ENCODE measurements around the gene DEDD. TPM values are rescaled to one million over a fixed set of nuclear protein-coding genes. Genes with fewer than 3 reads are reported as not detected.

The DEDD gene
- total RNA-seq, 1 experiment from 2014 or later, result 44.7 TPM

GRCh38 chr1:161095230-161095629, 37.2 kb downstream of the DEDD start:
- no peak overlapping the region for H3K4ac ChIP-seq (ENCODE audit: low read depth, low read length)
- H2BK120ac ChIP-seq (ENCODE audit: low read depth, low read length, poor library complexity, severe bottlenecking), result no peak overlapping the region
- H3K27ac ChIP-seq (ENCODE audit: insufficient read length, low read depth, low read length), result no peak overlapping the region
- H3K23me2 ChIP-seq (ENCODE audit: insufficient read length, low read depth, low read length, poor library complexity, severe bottlenecking), result peaks cover 10% of the 10 kb centered on the region
- no peaks in the 10 kb centered on the region; the same call in 1 of the 2 replicates for H3K27me3 ChIP-seq (ENCODE audit: insufficient read depth, low read length)
- Mint-ChIP-seq H3K36me3 (ENCODE audit: insufficient read depth in 1 of 3, low read depth in 3 of 3) (peaks cover 3 to 8% (median 8%) of the 10 kb centered on the region in 3 experiments; a peak in 5 of 7 replicates), H3K4me3 (no peak overlapping the region), H3K27me3 (ENCODE audit: low read depth) (peaks cover 11% of the 10 kb centered on the region), H3K4me1 (peaks cover 8 to 9% of the 10 kb centered on the region in 2 experiments), H3K27ac (no peak overlapping the region), H3K9me3 (no peaks in the 10 kb centered on the region; a peak in 1 of 5 replicates)
- no peak for DNase-seq
- no peaks in the 10 kb centered on the region for H4K20me1 ChIP-seq (ENCODE audit: control insufficient read depth, insufficient read depth, insufficient read length)
- no peak overlapping the region for H2AFZ ChIP-seq (ENCODE audit: low read length)
- no peaks in the 10 kb centered on the region for H3K79me2 ChIP-seq (ENCODE audit: insufficient read depth, low read length)
- no peak overlapping the region for H3K56ac ChIP-seq (ENCODE audit: insufficient read length, low read depth, low read length)
- no peak overlapping the region for H3K4me2 ChIP-seq (ENCODE audit: insufficient read depth, insufficient read length, low read length)
- no peak overlapping the region for H3K18ac ChIP-seq (ENCODE audit: insufficient read length, low read depth, low read length)
- no peak overlapping the region for H4K8ac ChIP-seq (replicated peaks; ENCODE audit: insufficient read length, low read depth, low read length)
- no peaks in the 10 kb centered on the region for H3K79me1 ChIP-seq (ENCODE audit: insufficient read depth, low read depth, low read length, poor library complexity, severe bottlenecking)
- no peak overlapping the region for H2BK12ac ChIP-seq (ENCODE audit: insufficient read length, low read depth, low read length)
- H3K4me1 ChIP-seq (ENCODE audit: insufficient read depth, low read length), result no peaks in the 10 kb centered on the region
- no peak overlapping the region for H2BK5ac ChIP-seq (ENCODE audit: insufficient read length, low read length)
- H3K9me3 ChIP-seq (ENCODE audit: control insufficient read depth, low read depth, low read length), result no peaks in the 10 kb centered on the region
- no peak overlapping the region for H3K23ac ChIP-seq (ENCODE audit: insufficient read length, low read depth, low read length)
- no CpG with 5 or more reads among the region's 6 CpGs for WGBS (ENCODE audit: extremely low coverage, insufficient read length, low lambda C conversion rate)
- H2BK15ac ChIP-seq (ENCODE audit: low read depth, low read length), result no peak overlapping the region
- H3T11ph ChIP-seq (ENCODE audit: low read length), result no peak overlapping the region
- H4K91ac ChIP-seq (ENCODE audit: insufficient read length, low read depth, low read length), result no peak overlapping the region
- no peak overlapping the region for H3K9ac ChIP-seq (ENCODE audit: extremely low read depth, insufficient read length, low read length)
- H2AK5ac ChIP-seq (ENCODE audit: insufficient read length, low read length), result no peak overlapping the region
- no peak overlapping the region for H4K5ac ChIP-seq (ENCODE audit: insufficient read length, low read depth, low read length)
- TF ChIP-seq CTCF (conservative IDR thresholded peaks at IDR 0.05), result no peak
- H3K14ac ChIP-seq (ENCODE audit: insufficient read depth, low read length), result no peak overlapping the region
- H2BK20ac ChIP-seq (ENCODE audit: low read depth, low read length, poor library complexity, severe bottlenecking), result no peak overlapping the region
